Stimulated activated CD4-positive, alpha-beta T cell treated with anti-CD3 and anti-CD28 coated beads, Interleukin-2, amount 100 ng/mL, for 48 hours (primary cell): ENCODE data around the gene TSPY8.
"Not testable (repeated sequence)": the region's sequence is repeated elsewhere in the genome, so short reads cannot be mapped to it uniquely, and the experiment has no call there.

Experiments used
- DNase-seq, 2 donors: peaks; one replicate each; pipeline ENCODE4 v3.0.0-alpha.2; 2020

TSPY8 gene

GRCh38 chrY:9357497-9357896 is at the start of gene TSPY8:
TSPY8 (plus strand) TSS chrY:9357797; CDS start chrY:9357843, 46 bp downstream.
- not testable (repeated sequence) for DNase-seq

GRCh38 chrY:9320996-9321395 is 36.6 kb upstream of the TSPY8 start:
- no peak for DNase-seq

- DNase-seq = not testable (repeated sequence)
Observed at GRCh38 chrY:9337164-9337563, 20.4 kb upstream of the TSPY8 start, which contains the start of gene TSPY4. TSPY4 (plus strand) TSS chrY:9337464; CDS start chrY:9337510, 46 bp downstream.

- DNase-seq = not testable (repeated sequence)
Observed at GRCh38 chrY:9396527-9396926, 38.9 kb downstream of the TSPY8 start.

- DNase-seq = not testable (repeated sequence)
Observed at GRCh38 chrY:9398121-9398520, 40.5 kb downstream of the TSPY8 start, which contains the start of gene TSPY3. TSPY3 (plus strand) TSS chrY:9398421; CDS start chrY:9398467, 46 bp downstream.
